Cardiac septum (tissue), 1 donor: ENCODE data around the gene GPSM1. TPM values are rescaled to one million over a fixed set of nuclear protein-coding genes. Genes with fewer than 3 reads are reported as not detected.
"Not testable (repeated sequence)": the region's sequence is repeated elsewhere in the genome, so short reads cannot be mapped to it uniquely, and the experiment has no call there.

Experiments used
- DNase-seq: peaks from one replicate; pipeline ENCODE4 v3.0.0-alpha.2; 2020; ENCODE audit warnings: low spot score
- intact Hi-C: fragments of 100-400 bp; cut with DNase I; formaldehyde crosslinking; loops from one replicate; pipeline ENCODE4 v1.14.0; 2022
- total RNA-seq: library from RNA; stranded (reverse); fragmentation: NEBNext Ultra II Directional; extraction: Animal tissue kit (Norgen Biotek cat#: 25700); gene quantifications from one replicate; pipeline ENCODE4 v1.2.1, GENCODE V29; 2021
- donor health status: DM: no; HTN: no; CAD: no.

GPSM1 gene
- total RNA-seq, 1 donor from 2014 or later = 35.1 TPM

- no peak for DNase-seq
- intact Hi-C loops = loop anchor here (2.0 kb wide), 1 partner anchor 87 kb away; the partner anchor contains the start of gene SNAPC4
Measured at GRCh38 chr9:136313111-136314055, 14.0 kb upstream of the GPSM1 start.

- intact Hi-C loops = no loop called here
- no peak for DNase-seq
Measured at GRCh38 chr9:136314056-136314416, 13.3 kb upstream of the GPSM1 start.

DNA sequence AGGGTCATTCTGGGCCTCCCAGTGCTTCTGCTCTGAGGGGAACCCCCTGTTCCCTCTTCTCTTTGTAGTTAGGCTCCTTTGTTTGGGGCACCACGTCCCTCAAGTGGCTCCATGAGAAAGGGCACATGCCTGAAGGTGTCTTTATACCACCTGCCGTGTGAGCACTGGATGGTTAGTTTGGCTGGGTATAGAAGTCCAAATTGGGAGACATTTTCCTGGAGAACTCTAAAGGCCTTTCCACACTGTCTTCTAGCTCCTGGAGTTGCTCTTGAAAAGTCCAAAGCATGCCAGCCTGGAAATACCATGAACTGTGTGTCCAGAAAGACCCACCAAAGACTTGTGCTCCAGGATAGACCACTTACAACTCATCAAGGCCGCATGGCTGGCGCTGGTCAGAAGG lies 12.4 kb upstream of the GPSM1 start:
- DNase-seq = no peak
- intact Hi-C loops = no loop called here

GRCh38 chr9:136316271-136316751 lies 11.0 kb upstream of the GPSM1 start:
- DNase-seq = no peak
- intact Hi-C loops = no loop called here

DNA sequence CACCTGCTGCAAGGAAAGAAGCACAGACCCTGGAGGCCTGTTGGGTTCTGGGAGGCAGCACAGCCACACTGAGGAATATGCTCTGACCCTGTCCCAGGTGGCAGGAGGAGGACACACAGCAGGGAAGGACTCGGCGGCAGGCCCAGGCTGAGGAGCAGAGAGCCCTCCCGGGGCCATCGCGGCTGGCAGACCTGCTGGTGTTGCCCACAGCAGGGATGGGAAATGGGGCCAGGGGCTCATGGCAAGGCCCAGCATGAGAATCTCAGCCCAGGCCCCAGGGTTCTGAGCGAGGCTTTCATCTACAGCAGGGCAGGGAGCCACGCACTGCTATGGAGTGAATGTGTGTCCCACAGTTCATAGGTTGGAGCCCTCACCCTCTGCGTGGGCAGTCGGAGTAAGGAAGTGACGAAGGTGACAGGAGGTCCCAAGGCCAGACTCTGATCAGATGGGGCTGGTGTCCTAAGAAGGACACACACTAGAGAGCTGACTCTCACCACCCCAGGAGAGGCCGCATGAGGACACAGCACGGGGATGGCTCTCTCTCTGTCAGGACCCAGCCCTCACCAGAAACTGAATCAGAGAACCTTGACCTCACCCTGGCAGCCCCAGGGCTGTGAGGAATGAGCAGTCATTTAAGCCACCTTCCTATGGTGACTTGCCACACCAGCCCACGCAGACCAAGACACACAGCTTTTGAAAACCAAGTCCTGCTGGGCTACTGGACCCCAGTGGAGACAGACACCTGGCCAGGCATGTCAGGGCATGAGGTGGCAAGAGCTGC lies 10.3 kb upstream of the GPSM1 start:
- DNase-seq = no peak
- intact Hi-C loops = no loop called here

DNA sequence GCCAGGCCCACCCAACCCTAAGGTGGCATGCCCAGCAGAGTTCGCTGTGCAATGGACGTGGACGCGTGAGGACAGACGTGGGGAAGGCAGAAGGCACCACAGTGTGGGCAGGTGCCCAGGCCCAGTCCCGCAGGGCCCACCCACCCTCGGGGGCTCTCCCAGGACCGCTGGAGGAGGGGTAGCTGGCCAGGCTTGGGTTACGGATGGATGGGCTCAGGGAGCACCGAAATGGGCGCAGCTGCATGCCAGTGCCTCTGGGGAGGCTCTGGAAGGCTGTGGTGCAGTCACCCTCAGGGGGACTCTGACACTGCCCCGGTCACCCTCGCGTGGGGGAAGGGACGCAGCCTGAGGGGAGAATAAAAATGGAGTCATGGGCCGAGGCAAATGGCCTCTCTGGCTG lies 9.6 kb upstream of the GPSM1 start:
- intact Hi-C loops = no loop called here
- DNase-seq = no peak

GRCh38 chr9:136318111-136318775 lies 9.1 kb upstream of the GPSM1 start:
- DNase-seq = no peak
- intact Hi-C loops = no loop called here

DNA sequence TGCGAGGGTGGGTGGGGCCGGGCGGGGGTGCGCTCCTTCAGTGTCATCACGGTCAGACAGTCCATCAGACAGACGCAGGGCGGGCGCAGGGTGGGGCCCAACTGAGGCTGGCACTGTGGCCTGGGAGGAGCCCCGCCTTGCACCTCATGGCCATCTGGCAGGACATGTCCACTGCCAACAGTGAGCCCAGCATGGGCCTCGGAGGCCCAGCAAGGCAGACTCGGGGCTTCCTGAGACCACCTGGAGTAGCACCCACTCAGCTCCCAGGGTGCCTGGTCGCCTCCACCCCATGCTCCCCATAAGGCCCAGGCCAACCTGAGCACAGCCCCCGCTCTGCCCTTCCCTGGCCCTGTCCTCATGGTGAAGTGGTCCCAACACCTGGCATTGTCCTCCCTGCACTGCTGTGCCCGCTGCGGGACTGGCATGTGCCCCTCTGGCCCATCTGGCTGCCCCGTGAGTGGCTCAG lies 8.5 kb upstream of the GPSM1 start:
- no peak for DNase-seq
- intact Hi-C loops = no loop called here

GRCh38 chr9:136319244-136319643 lies 8.1 kb upstream of the GPSM1 start:
- intact Hi-C loops, DNase-seq: not testable (repeated sequence)

DNA sequence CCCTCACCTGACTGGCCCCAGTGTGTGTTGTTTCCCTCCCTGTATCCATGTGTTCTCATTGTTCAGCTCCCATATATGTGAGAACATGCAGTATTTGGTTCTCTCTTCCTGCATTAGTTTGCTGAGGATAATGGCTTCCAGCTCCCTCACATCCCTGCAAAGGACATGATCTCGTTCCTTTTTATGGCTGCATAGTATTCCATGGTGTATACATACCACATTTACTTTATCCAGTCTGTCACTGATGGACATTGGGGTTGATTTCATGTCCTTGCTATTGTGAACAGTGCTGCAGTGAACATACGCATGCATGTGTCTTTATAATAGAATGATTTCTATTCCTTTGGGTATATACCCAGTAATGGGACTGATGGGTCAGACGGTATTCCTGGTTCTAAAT lies 7.4 kb upstream of the GPSM1 start:
- intact Hi-C loops, DNase-seq: not testable (repeated sequence)

- DNase-seq, intact Hi-C loops: not testable (repeated sequence)
Measured at GRCh38 chr9:136320972-136321371, 6.4 kb upstream of the GPSM1 start.

GRCh38 chr9:136321561-136321960 lies 5.8 kb upstream of the GPSM1 start:
- intact Hi-C loops = no loop called here
- DNase-seq = no peak

- DNase-seq = no peak
- intact Hi-C loops = no loop called here
Measured at GRCh38 chr9:136322756-136323330, 4.5 kb upstream of the GPSM1 start.

DNA sequence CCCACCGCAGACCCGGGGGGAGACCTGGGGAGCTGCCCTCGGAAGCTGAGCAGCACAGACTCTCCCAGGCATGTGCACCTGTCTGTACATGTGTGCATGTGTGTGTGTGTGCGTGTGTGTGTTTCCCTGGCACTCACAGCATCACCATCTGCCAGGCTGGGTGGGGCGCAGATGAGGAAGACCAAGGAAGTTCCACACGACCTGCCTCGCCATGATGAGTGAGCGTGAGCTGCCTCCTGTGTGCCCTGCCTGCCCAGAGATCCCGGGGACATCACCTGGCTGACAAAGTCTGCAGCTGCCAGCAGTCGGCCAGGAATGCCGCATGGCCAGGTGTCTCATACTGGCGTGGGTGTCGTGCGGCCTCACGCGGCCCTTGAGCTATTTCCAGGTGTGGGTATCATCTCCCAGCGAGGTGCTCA lies 4.0 kb upstream of the GPSM1 start:
- no peak for DNase-seq
- intact Hi-C loops = no loop called here

DNA sequence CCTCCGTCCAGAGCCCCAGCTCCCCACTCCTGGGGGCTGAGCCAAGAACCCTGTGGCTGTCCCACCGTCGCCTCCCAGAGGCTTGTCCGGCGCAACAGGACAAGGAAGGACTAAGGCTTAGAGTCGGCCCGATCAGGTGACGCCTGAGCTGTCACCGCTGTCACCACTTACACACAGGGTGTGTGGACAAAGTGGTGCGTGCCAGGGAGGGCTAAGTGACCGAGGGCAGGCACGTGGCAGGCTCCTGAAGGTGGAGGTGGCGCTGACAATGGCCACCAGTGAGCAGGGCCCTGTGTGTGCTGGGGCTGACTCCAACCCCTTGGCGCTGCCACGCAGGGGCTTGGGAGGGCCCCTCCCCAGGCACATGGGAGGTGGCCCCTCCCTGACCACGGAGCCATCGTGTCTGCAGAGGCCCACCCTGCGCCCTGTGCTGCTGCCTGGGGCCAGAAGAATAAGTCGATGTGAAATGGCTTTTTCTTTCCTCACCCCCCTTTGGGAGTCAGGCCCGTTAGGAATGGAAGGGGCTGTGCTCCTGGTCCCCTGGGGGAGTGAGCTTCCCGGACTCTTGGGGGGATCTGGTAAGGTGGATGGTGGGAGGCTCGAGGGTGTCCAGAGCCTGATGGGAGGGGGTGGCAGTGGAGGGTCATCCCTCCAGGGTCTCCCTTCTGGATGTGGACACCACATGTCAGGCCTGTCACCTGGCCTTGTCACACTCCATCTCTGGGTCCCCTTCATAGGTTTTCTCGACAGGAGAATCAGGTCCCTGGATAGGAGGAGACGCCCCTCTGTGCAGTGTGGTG lies 2.6 kb upstream of the GPSM1 start:
- intact Hi-C loops = no loop called here
- DNase-seq = no peak

- intact Hi-C loops = no loop called here
- no peak for DNase-seq
Measured at GRCh38 chr9:136325358-136325757, 2.0 kb upstream of the GPSM1 start.

DNA sequence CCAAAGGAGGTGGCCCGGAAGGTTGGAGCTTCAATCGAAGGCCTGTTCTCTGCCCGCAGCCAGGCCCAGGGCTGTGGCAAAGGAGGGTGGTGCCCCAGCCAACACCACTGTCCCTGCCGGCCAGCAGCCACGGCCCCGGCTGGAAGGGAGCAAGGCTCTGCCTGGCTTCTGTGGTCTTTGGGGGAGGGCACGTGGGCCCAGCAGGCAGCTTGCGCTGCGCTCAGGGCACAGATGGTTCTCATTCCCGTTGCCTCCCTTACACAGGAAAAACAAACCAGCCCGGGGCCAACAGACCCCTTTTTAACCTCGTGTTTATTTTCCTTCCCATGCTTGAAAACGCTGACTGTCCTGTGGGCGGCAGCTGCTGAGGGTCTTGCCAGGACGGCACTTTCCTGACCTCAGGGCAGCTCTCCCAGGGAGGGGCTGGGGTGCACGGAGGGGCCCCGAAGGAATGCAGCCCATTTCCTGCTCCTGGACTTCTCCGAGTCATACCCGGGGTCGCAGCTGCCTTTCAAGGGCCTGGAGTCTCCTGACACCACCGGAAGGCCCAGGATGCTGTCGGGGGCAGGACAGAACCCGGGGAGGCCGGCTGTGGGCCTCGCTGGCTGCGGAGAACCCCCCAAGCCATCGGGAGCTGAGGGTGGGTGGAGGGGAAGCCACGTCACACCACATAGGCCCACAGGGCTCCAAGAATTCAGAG lies 1.1 kb upstream of the GPSM1 start:
- intact Hi-C loops = no loop called here
- DNase-seq = no peak

GRCh38 chr9:136326761-136327303 lies 507 bp upstream of the GPSM1 start:
- intact Hi-C loops = no loop called here
- no peak for DNase-seq
